CD4-positive, alpha-beta T cell (primary cell): ENCODE measurements around the gene FABP1. TPM values are rescaled to one million over a fixed set of nuclear protein-coding genes. Genes with fewer than 3 reads are reported as not detected.

Source experiments
- ATAC-seq: fragments of 200-7000 bp; cut with Tn5 transposase; one replicate; pipeline ENCODE4 v1.10.0; 2022; ENCODE audit warnings: mild to moderate bottlenecking; ENCODE audit not compliant: poor library complexity
- CTCF ChIA-PET: fragments of 350-600 bp; sonication (Branson Sonifier 250); formaldehyde crosslinking; loops from one replicate; lab custom pipeline; 2021; ENCODE audit warnings: antibody characterized with exemption, inconsistent platforms; lab: Charles Lee
- POLR2A ChIA-PET: fragments of 350-600 bp; sonication (Branson Sonifier 250); formaldehyde crosslinking; loops from one replicate; lab custom pipeline; 2021; ENCODE audit warnings: antibody characterized with exemption, inconsistent platforms; lab: Charles Lee
- DNase-seq, 14 experiments: peaks; one replicate each; pipeline ENCODE4 v3.0.0-alpha.2; 2013 to 2020; ENCODE audit warnings: mixed read lengths in 2 of 14
- H3K27ac ChIP-seq, 2 donors: one replicate each; pipeline versions ENCODE4 v1.5.1 to v1.7.0; 2013; ENCODE audit warnings: low read length in 2 of 2, low read depth in 1 of 2, mild to moderate bottlenecking in 1 of 2
- H3K27me3 ChIP-seq, 2 experiments: 1 replicate in 1 of 2; 2 replicates in 1 of 2; pipeline versions ENCODE4 v1.6.1 to v1.7.0; 2013; ENCODE audit warnings: low read length in 2 of 2, control low read depth in 1 of 2, mild to moderate bottlenecking in 1 of 2, moderate library complexity in 1 of 2; ENCODE audit not compliant: insufficient read depth in 2 of 2, control insufficient read depth in 1 of 2
- H3K36me3 ChIP-seq: one replicate; pipeline ENCODE4 v1.6.1; 2013; ENCODE audit warnings: low read length, control low read depth; ENCODE audit not compliant: insufficient read depth
- H3K4me1 ChIP-seq: one replicate; pipeline ENCODE4 v1.6.1; 2013; ENCODE audit warnings: low read length, control low read depth; ENCODE audit not compliant: insufficient read depth
- H3K4me3 ChIP-seq: one replicate; pipeline ENCODE4 v1.5.1; 2013; ENCODE audit warnings: mild to moderate bottlenecking, low read length, moderate library complexity
- H3K9me3 ChIP-seq, 2 experiments: 1 replicate in 1 of 2; 2 replicates in 1 of 2; pipeline versions ENCODE4 v1.6.1 to v1.7.0; 2013; ENCODE audit warnings: low read length in 2 of 2, mild to moderate bottlenecking in 2 of 2, control low read depth in 1 of 2, moderate library complexity in 1 of 2; ENCODE audit not compliant: control insufficient read depth in 1 of 2, insufficient read depth in 1 of 2
- H3K27ac Mint-ChIP-seq: one replicate; pipeline ENCODE4 v1.8.0; 2020; ENCODE audit warnings: mixed read lengths
- H3K27me3 Mint-ChIP-seq: one replicate; pipeline ENCODE4 v1.8.0; 2021; ENCODE audit warnings: mixed read lengths
- H3K36me3 Mint-ChIP-seq: one replicate; pipeline ENCODE4 v1.8.0; 2021; ENCODE audit warnings: low read depth, mixed read lengths
- H3K4me1 Mint-ChIP-seq: one replicate; pipeline ENCODE4 v1.8.0; 2021; ENCODE audit warnings: low read depth, mixed read lengths
- H3K4me3 Mint-ChIP-seq: one replicate; pipeline ENCODE4 v1.8.0; 2020; ENCODE audit warnings: mild to moderate bottlenecking, mixed read lengths
- H3K9me3 Mint-ChIP-seq: one replicate; pipeline ENCODE4 v1.8.0; 2020; ENCODE audit warnings: mixed read lengths
- intact Hi-C, 2 experiments: fragments of 100-400 bp; cut with DNase I in 1 of 2; cut with micrococcal nuclease in 1 of 2; formaldehyde crosslinking; loops; one replicate each; pipeline versions ENCODE4 v1.15.1 to v1.9.0; 2023 to 2025; cut with DNase I, micrococcal nuclease
- total RNA-seq, 174 experiments: library from RNA in 2 of 174; stranded (reverse) in 2 of 174; gene quantifications; one replicate each; pipeline ENCODE4 v1.2.3 and lab custom pipeline; 2021 to 2026
- TF ChIP-seq, protein P1 (sequence below): fragments of 200-600 bp; IDR thresholded peaks from one replicate; pipeline ENCODE4 v1.8.0; 2022; ENCODE audit warnings: antibody characterized with exemption, mild to moderate bottlenecking

FABP1 gene
- total RNA-seq, 2 experiments from 2014 or later, result not detected

- Mint-ChIP-seq H3K36me3 (no peaks in the 10 kb centered on the region), H3K4me3 (no peak overlapping the region), H3K27ac (no peak overlapping the region), H3K27me3 (no peaks in the 10 kb centered on the region), H3K4me1 (peaks cover 32% of the 10 kb centered on the region), H3K9me3 (no peaks in the 10 kb centered on the region)
- intact Hi-C loops, result no loop called here
- H3K36me3 ChIP-seq, result no peaks in the 10 kb centered on the region
- no peak for ATAC-seq
- H3K4me1 ChIP-seq, result peaks cover 11% of the 10 kb centered on the region
- DNase-seq, result no peak
- TF ChIP-seq, protein P1, sequence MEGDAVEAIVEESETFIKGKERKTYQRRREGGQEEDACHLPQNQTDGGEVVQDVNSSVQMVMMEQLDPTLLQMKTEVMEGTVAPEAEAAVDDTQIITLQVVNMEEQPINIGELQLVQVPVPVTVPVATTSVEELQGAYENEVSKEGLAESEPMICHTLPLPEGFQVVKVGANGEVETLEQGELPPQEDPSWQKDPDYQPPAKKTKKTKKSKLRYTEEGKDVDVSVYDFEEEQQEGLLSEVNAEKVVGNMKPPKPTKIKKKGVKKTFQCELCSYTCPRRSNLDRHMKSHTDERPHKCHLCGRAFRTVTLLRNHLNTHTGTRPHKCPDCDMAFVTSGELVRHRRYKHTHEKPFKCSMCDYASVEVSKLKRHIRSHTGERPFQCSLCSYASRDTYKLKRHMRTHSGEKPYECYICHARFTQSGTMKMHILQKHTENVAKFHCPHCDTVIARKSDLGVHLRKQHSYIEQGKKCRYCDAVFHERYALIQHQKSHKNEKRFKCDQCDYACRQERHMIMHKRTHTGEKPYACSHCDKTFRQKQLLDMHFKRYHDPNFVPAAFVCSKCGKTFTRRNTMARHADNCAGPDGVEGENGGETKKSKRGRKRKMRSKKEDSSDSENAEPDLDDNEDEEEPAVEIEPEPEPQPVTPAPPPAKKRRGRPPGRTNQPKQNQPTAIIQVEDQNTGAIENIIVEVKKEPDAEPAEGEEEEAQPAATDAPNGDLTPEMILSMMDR, result no peak
- H3K27me3 ChIP-seq, result peaks cover 0 to 5% of the 10 kb centered on the region in 2 experiments
- no peaks in the 10 kb centered on the region for H3K9me3 ChIP-seq
- CTCF ChIA-PET, result no interaction called here
- H3K27ac ChIP-seq, result no peak overlapping the region
- POLR2A ChIA-PET, result no interaction called here
- H3K4me3 ChIP-seq, result no peak overlapping the region
Observed at GRCh38 chr2:88087763-88088162, 40.1 kb downstream of the FABP1 start.

- intact Hi-C loops, result no loop called here
Observed at GRCh38 chr2:88087073-88087472, 40.8 kb downstream of the FABP1 start.

DNA sequence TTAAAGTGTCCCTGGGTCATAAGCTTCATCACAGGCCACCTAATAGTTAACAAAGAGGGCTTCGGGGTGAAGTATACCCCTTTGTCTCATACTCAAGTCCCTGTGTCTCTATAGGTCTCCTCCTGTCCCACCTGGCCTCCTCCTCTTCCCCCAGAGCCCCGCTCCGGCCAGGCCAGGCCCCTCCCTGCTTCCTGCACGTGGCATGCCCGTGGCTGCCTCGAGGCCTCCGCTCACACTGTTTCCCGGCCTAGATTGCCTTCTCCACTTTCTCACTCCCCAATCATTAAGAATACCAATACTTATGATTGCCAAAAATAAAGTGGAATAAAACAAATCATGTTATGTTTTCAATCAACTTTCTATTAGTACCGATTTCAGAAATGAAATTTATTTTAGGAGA is 41.5 kb downstream of the FABP1 start:
- H3K9me3 Mint-ChIP-seq, result no peaks in the 10 kb centered on the region
- POLR2A ChIA-PET, result no interaction called here
- ATAC-seq, result no peak

More at GRCh38 chr2:88087073-88087472, 40.8 kb downstream of the FABP1 start:
- no peak overlapping the region for H3K4me3 ChIP-seq
- no peaks in the 10 kb centered on the region for H3K9me3 ChIP-seq
- Mint-ChIP-seq H3K27me3 (no peaks in the 10 kb centered on the region), H3K27ac (no peak overlapping the region), H3K36me3 (no peaks in the 10 kb centered on the region), H3K9me3 (no peaks in the 10 kb centered on the region), H3K4me1 (peaks cover 27% of the 10 kb centered on the region), H3K4me3 (no peak overlapping the region)
- ChIA-PET POLR2A (no interaction called here), CTCF (no interaction called here)
- H3K27me3 ChIP-seq, result peaks cover 0 to 5% of the 10 kb centered on the region in 2 experiments
- DNase-seq (no peak), ATAC-seq (no peak)
- H3K27ac ChIP-seq, result no peak overlapping the region
- peaks cover 11% of the 10 kb centered on the region for H3K4me1 ChIP-seq
- H3K36me3 ChIP-seq, result no peaks in the 10 kb centered on the region
- TF ChIP-seq, protein P1, result no peak

More for the DNA sequence above, 41.5 kb downstream of the FABP1 start:
- no peak for DNase-seq
- Histone ChIP-seq H3K4me1 (peaks cover 8% of the 10 kb centered on the region), H3K9me3 (no peaks in the 10 kb centered on the region), H3K4me3 (no peak overlapping the region), H3K27me3 (peaks cover 0 to 5% of the 10 kb centered on the region in 2 experiments), H3K36me3 (no peaks in the 10 kb centered on the region), H3K27ac (no peak overlapping the region)
- no peaks in the 10 kb centered on the region for H3K36me3 Mint-ChIP-seq
- TF ChIP-seq, protein P1, result no peak
- peaks cover 26% of the 10 kb centered on the region for H3K4me1 Mint-ChIP-seq
- no peak overlapping the region for H3K4me3 Mint-ChIP-seq
- H3K27ac Mint-ChIP-seq, result no peak overlapping the region
- CTCF ChIA-PET, result no interaction called here
- no peaks in the 10 kb centered on the region for H3K27me3 Mint-ChIP-seq
- intact Hi-C loops, result no loop called here
